GM12875 (cell line): ENCODE data around the gene CFAP410.

Source experiments
- H3K4me3 ChIP-seq: one replicate; pipeline ENCODE4 v1.5.1; 2011; ENCODE audit warnings: low read depth, low read length, control low read depth
- CTCF ChIP-seq: IDR thresholded peaks from 2 replicates; pipeline ENCODE4 v1.5.1; 2011; ENCODE audit warnings: low read depth, mild to moderate bottlenecking, control low read depth, inconsistent platforms, low read length, moderate library complexity, borderline replicate concordance; ENCODE audit not compliant: insufficient read depth

Gene CFAP410

GRCh38 chr21:44296103-44296519 is 43.1 kb downstream of the CFAP410 start:
- no peak for TF ChIP-seq CTCF
- no peak overlapping the region for H3K4me3 ChIP-seq

DNA sequence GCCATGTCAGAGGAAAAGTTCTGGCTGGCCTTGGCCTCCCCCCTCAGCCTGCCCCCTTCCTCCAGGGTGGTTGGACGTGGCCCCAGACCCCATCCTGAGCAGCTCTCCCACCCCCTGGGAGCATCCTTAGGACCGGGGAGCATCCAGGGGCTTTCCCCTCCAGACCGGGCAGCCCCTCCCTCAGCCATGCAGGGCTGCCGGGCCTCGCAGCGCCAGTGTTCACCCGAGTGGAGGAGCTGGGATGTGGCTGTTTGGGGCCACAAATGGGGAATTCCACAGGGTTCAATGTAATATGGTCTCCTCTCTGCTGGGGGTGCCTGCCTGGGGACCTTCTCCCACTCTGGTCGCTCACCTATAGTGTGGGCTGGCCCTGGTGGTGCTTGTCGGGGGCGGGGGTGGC is 43.5 kb downstream of the CFAP410 start:
- no peak overlapping the region for H3K4me3 ChIP-seq
- peak; percentile 7; the same call in 1 of the 2 replicates for TF ChIP-seq CTCF

DNA sequence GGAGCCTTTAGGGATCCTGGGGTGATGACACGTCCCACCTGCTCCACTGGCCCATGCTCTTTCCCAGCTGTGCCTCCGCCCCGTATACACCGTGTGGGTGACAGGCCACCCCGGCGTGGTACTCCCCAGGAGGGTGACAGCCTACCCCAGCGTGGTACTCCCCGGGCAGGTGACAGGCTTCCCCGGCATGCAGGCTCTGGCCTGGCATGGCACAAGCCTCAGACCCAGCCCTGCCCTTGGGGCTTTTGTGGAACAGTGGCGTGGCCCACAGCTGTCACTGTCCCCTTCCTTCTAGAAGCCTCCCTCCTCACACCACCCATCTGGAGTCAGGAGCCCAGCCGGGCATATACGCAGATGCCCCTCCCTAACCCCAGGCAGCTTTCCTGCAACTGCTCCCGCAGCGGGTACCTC is 44.0 kb downstream of the CFAP410 start:
- no peak for TF ChIP-seq CTCF
- H3K4me3 ChIP-seq: no peak overlapping the region

- no peak overlapping the region for H3K4me3 ChIP-seq
- TF ChIP-seq CTCF: no peak
Measured at GRCh38 chr21:44294391-44295162, 44.6 kb downstream of the CFAP410 start.

DNA sequence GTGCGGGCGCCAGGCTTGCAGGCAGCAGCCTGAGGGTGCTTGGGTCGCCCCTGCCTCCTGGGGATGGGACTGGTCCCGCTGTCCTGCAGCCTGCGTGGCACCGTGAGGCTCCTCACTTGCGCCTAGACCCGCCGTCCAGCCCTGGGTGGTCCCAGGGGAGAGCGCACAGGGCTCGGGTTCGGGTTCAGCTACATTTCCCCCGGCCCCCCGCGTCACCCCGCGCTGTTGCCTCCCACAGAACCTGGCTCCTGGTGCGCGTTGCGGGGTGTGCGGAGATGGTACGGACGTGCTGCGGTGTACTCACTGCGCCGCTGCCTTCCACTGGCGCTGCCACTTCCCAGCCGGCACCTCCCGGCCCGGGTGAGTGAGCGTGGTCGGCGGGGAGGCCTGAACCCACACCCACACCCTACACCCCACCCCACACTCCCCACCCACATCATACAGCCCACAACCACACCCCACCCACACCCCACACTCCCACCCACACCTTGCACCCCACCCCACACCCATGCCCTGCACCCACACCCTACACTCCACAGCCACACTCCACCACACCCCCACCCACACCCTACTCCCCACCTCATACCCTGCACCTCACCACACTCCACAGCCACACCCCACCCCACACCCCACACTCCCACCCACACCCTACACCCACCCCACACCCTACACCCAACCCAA is 45.5 kb downstream of the CFAP410 start:
- H3K4me3 ChIP-seq: no peak overlapping the region

GRCh38 chr21:44292812-44293195 is 46.4 kb downstream of the CFAP410 start:
- no peak for TF ChIP-seq CTCF
- H3K4me3 ChIP-seq: no peak overlapping the region

More for the DNA sequence above, 45.5 kb downstream of the CFAP410 start:
- no peak for TF ChIP-seq CTCF
